Activated CD4-positive, alpha-beta T cell treated with anti-CD3 and anti-CD28 coated beads, Interleukin-2, amount 50 U/mL, for 48 hours (primary cell): ENCODE results near the gene THSD7A.
"Not testable (repeated sequence)": the region's sequence is repeated elsewhere in the genome, so short reads cannot be mapped to it uniquely, and the experiment has no call there.

Experiments used
- DNase-seq, 2 experiments: peaks; one replicate each; pipeline ENCODE4 v3.0.0-alpha.2; 2020

Gene THSD7A

GRCh38 chr7:11486271-11486670, 345.7 kb downstream of the THSD7A start:
- no peak for DNase-seq

- no peak for DNase-seq
These were observed 346.4 kb downstream of the THSD7A start for GRCh38 chr7:11485636-11486035.

GRCh38 chr7:11480143-11480542, 351.9 kb downstream of the THSD7A start:
- DNase-seq = no peak

GRCh38 chr7:11478882-11479281, 353.1 kb downstream of the THSD7A start:
- DNase-seq = no peak

GRCh38 chr7:11478426-11478825, 353.6 kb downstream of the THSD7A start:
- DNase-seq = no peak

- no peak for DNase-seq
These were observed 357.0 kb downstream of the THSD7A start for GRCh38 chr7:11474902-11475585.

- DNase-seq = no peak
These were observed 358.1 kb downstream of the THSD7A start for GRCh38 chr7:11473807-11474424.

GRCh38 chr7:11473220-11473619, 358.8 kb downstream of the THSD7A start:
- no peak for DNase-seq

- DNase-seq = no peak
These were observed 359.4 kb downstream of the THSD7A start for GRCh38 chr7:11472646-11473045.

- DNase-seq = no peak
These were observed 360.7 kb downstream of the THSD7A start for GRCh38 chr7:11471255-11471654.

- DNase-seq = no peak
These were observed 362.8 kb downstream of the THSD7A start for GRCh38 chr7:11469028-11469745.

- DNase-seq = no peak
These were observed 365.4 kb downstream of the THSD7A start for GRCh38 chr7:11466517-11467105.

- no peak for DNase-seq
These were observed 367.4 kb downstream of the THSD7A start for GRCh38 chr7:11464624-11465023.

GRCh38 chr7:11461946-11462345, 370.1 kb downstream of the THSD7A start:
- DNase-seq = no peak

GRCh38 chr7:11458736-11459483, 373.1 kb downstream of the THSD7A start:
- no peak for DNase-seq

GRCh38 chr7:11457419-11457818, 374.6 kb downstream of the THSD7A start:
- DNase-seq = no peak

- no peak for DNase-seq
These were observed 375.4 kb downstream of the THSD7A start for GRCh38 chr7:11456574-11456973.

- DNase-seq = no peak
These were observed 379.5 kb downstream of the THSD7A start for GRCh38 chr7:11452476-11452875.

- no peak for DNase-seq
These were observed 381.7 kb downstream of the THSD7A start for GRCh38 chr7:11450281-11450680.

- DNase-seq = no peak
These were observed 382.7 kb downstream of the THSD7A start for GRCh38 chr7:11449316-11449715.

- no peak for DNase-seq
These were observed 383.7 kb downstream of the THSD7A start for GRCh38 chr7:11448323-11448722.

- no peak for DNase-seq
These were observed 384.9 kb downstream of the THSD7A start for GRCh38 chr7:11447106-11447505.

- DNase-seq = not testable (repeated sequence)
These were observed 388.1 kb downstream of the THSD7A start for GRCh38 chr7:11443934-11444333.
